A549 (cell line): ENCODE data around the gene MANEAL. TPM values are rescaled to one million over a fixed set of nuclear protein-coding genes. Genes with fewer than 3 reads are reported as not detected.

Experiments
- ATAC-seq, 2 experiments: fragments of 200-7000 bp in 1 of 2; fragments of >200 bp in 1 of 2; cut with Nextera tagmentation in 1 of 2; cut with Tn5 transposase in 1 of 2; 3 replicates each; pipeline versions ENCODE4 v1.8.0 to v1.9.1; 2018 to 2020; ENCODE audit warnings: mild to moderate bottlenecking in 1 of 2, moderate library complexity in 1 of 2
- CTCF ChIA-PET: fragments of 300-600 bp; sonication (Branson Sonifier 250); formaldehyde crosslinking; extraction: SDS; loops from one replicate; lab custom pipeline; 2021; ENCODE audit warnings: antibody characterized with exemption, inconsistent platforms; lab: Yijun Ruan, JAX
- POLR2A ChIA-PET: fragments of 350-600 bp; formaldehyde crosslinking; extraction: SDS; loops from one replicate; lab custom pipeline; 2021; ENCODE audit warnings: antibody characterized with exemption, inconsistent platforms; lab: Yijun Ruan, JAX
- DNase-seq, 2 experiments: peaks; one replicate each; pipeline versions ENCODE4 v3.0.0 to v3.0.0-alpha.2; 2011 to 2016; ENCODE audit warnings: low read depth in 1 of 2, low spot score in 1 of 2
- FAIRE-seq: peaks from 2 replicates; lab custom pipeline; 2011; peaks lifted over from hg19 to GRCh38; lab: Jason Lieb, UNC
- H3K27ac ChIP-seq, 2 experiments: fragments of >200 bp; sonication (Bioruptor Twin); formaldehyde crosslinking; 3 replicates each; pipeline ENCODE4 v1.5.1; 2016 to 2017
- H3K4me1 ChIP-seq: fragments of >200 bp; sonication (Bioruptor Twin); formaldehyde crosslinking; 3 replicates; pipeline ENCODE4 v1.6.1; 2016
- H3K4me2 ChIP-seq: fragments of >200 bp; sonication (Bioruptor Twin); formaldehyde crosslinking; 3 replicates; pipeline ENCODE4 v1.6.1; 2016
- H3K4me3 ChIP-seq: fragments of >200 bp; sonication (Bioruptor Twin); formaldehyde crosslinking; 3 replicates; pipeline ENCODE4 v1.5.1; 2016
- H3K9me3 ChIP-seq: fragments of >200 bp; sonication (Bioruptor Twin); formaldehyde crosslinking; 3 replicates; pipeline ENCODE4 v1.6.1; 2016
- CBX8 ChIP-seq: fragments of 200-600 bp; sonication (generic); IDR thresholded peaks from 2 replicates; pipeline ENCODE4 v1.6.1; 2016
- CHD2 ChIP-seq: fragments of 150-350 bp; IDR thresholded peaks from 2 replicates; pipeline ENCODE4 v1.6.1; 2014; ENCODE audit warnings: low read length; ENCODE audit not compliant: partially characterized antibody
- EHMT2 ChIP-seq: fragments of 200-600 bp; sonication (generic); IDR thresholded peaks from 2 replicates; pipeline ENCODE4 v1.6.1; 2016; ENCODE audit warnings: antibody characterized with exemption, low read depth, mild to moderate bottlenecking, moderate library complexity
- FOSL2 ChIP-seq, 2 experiments: fragments of 450-650 bp in 1 of 2; fragments of >200 bp in 1 of 2; sonication (Bioruptor Twin) in 1 of 2; formaldehyde crosslinking; IDR thresholded peaks; 2 replicates each; pipeline versions ENCODE4 v1.5.0 to v1.6.1; 2016 to 2020; ENCODE audit warnings: mild to moderate bottlenecking in 1 of 2, moderate library complexity in 1 of 2
- JUNB ChIP-seq: fragments of >200 bp; sonication (Bioruptor Twin); formaldehyde crosslinking; IDR thresholded peaks from 2 replicates; pipeline ENCODE4 v1.6.1; 2016
- KDM1A ChIP-seq: fragments of 200-600 bp; sonication (generic); IDR thresholded peaks from 2 replicates; pipeline ENCODE4 v1.6.1; 2016; ENCODE audit warnings: low read depth, mild to moderate bottlenecking
- NPAS2 ChIP-seq: fragments of 250-450 bp; sonication (Bioruptor Pico); IDR thresholded peaks from 2 replicates; pipeline ENCODE4 v1.8.0; 2022; ENCODE audit warnings: mild to moderate bottlenecking, moderate library complexity, borderline replicate concordance
- POLR2A ChIP-seq: IDR thresholded peaks from 2 replicates; pipeline ENCODE4 v1.6.1; 2012; ENCODE audit warnings: mild to moderate bottlenecking, low read length
- RAD21 ChIP-seq, 2 experiments: fragments of >200 bp in 1 of 2; sonication (Bioruptor Twin) in 1 of 2; formaldehyde crosslinking in 1 of 2; IDR thresholded peaks in 1 of 2; conservative IDR thresholded peaks in 1 of 2; 2 replicates in 1 of 2; 3 replicates in 1 of 2; pipeline ENCODE4 v1.6.1; 2012 to 2018; ENCODE audit warnings: inconsistent platforms in 1 of 2
- RCOR1 ChIP-seq: fragments of 150-350 bp; IDR thresholded peaks from 2 replicates; pipeline ENCODE4 v1.6.1; 2014; ENCODE audit warnings: antibody characterized with exemption, low read length, low read depth
- RFX5 ChIP-seq: fragments of 450-650 bp; IDR thresholded peaks from 2 replicates; pipeline ENCODE4 v1.7.1; 2014; ENCODE audit warnings: antibody characterized with exemption, mild to moderate bottlenecking, moderate library complexity
- TFCP2L1 ChIP-seq: fragments of 250-450 bp; sonication (Bioruptor Pico); IDR thresholded peaks from 2 replicates; pipeline ENCODE4 v1.5.0; 2021; ENCODE audit warnings: mild to moderate bottlenecking
- ZNF302 ChIP-seq: fragments of 250-450 bp; sonication (Bioruptor Pico); IDR thresholded peaks from 2 replicates; pipeline ENCODE4 v1.9.0; 2021; ENCODE audit warnings: inconsistent platforms, mild to moderate bottlenecking, moderate library complexity
- ZSCAN20 ChIP-seq: fragments of 250-450 bp; sonication (Bioruptor Pico); IDR thresholded peaks from 2 replicates; pipeline ENCODE4 v1.8.0; 2022; ENCODE audit warnings: mild to moderate bottlenecking, moderate library complexity
- WGBS: methylation state at CpG from one replicate; pipeline ENCODE4 v1.1.6; 2017; ENCODE audit errors: missing lambda C conversion rate; 5-methylcytosine and 5-hydroxymethylcytosine counted together
- polyA plus RNA-seq, 4 experiments: library from polyadenylated mRNA; depleted of rRNA in 3 of 4; stranded (reverse); fragments of >200 nt; fragmentation: RNase III in 1 of 4; extraction: RNeasy Plus Mini Kit Qiagen cat#74134 plus additional on column Dnase treatment in 1 of 4; gene quantifications; 2 replicates in 3 of 4; 3 replicates in 1 of 4; pipeline ENCODE4 v1.2.3, GENCODE V29; 2011 to 2017
- TF ChIP-seq, protein P1 (sequence below): IDR thresholded peaks from 2 replicates; pipeline ENCODE4 v1.6.1; 2012
- TF ChIP-seq, protein P2 (sequence below): fragments of 450-650 bp; IDR thresholded peaks from 2 replicates; pipeline ENCODE4 v1.6.1; 2014; ENCODE audit warnings: antibody characterized with exemption
- TF ChIP-seq, protein P3 (sequence below): fragments of >200 bp; sonication (Bioruptor Twin); formaldehyde crosslinking; IDR thresholded peaks from 3 replicates; pipeline ENCODE4 v1.5.1; 2016
- TF ChIP-seq, protein P4 (sequence below): fragments of 150-350 bp; IDR thresholded peaks from 2 replicates; pipeline ENCODE4 v1.6.1; 2014; ENCODE audit warnings: low read depth, mild to moderate bottlenecking, low read length
- TF ChIP-seq, protein P5 (sequence below): fragments of 200-600 bp; sonication (generic); IDR thresholded peaks from 2 replicates; pipeline ENCODE4 v1.6.1; 2016; ENCODE audit warnings: antibody characterized with exemption, mild to moderate bottlenecking, moderate library complexity

MANEAL gene
- polyA plus RNA-seq, 2 of the 4 experiments (the other 2 are of a cell fraction): 8.9 to 15.5 TPM

DNA sequence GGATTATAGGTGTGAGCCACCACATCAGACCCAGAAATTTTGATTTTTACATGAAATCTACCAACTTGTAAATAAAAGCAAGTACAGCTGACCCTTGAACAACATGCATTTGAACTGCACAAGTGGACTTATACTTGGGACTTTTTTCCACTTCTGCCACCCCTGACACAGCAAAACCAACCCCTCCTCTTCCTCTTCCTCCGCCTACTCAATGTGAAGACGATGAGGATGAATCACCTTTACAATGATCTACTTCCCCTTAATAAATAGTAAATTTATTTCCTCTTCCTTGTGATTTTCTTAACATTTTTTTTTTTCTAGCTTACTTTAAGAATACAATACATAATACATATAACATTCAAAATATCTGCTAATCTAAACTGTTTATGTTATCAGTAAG lies 31.9 kb downstream of the MANEAL start:
- Histone ChIP-seq H3K4me2 (no peak overlapping the region), H3K4me1 (no peaks in the 10 kb centered on the region), H3K27ac (no peak overlapping the region), H3K9me3 (no peaks in the 10 kb centered on the region), H3K4me3 (no peak overlapping the region)
- DNase-seq (no peak), ATAC-seq (no peak), FAIRE-seq (no peak)
- ChIA-PET POLR2A (no interaction called here), CTCF (interaction anchor here (1.4 kb wide), 1 partner anchor 13 kb away, joined by 3 read pairs; no protein-coding TSS in a partner anchor)
- WGBS: 85% methylated on average over 2 of the region's 2 CpGs
- TF ChIP-seq CHD2: no peak
- TF ChIP-seq, protein P1, sequence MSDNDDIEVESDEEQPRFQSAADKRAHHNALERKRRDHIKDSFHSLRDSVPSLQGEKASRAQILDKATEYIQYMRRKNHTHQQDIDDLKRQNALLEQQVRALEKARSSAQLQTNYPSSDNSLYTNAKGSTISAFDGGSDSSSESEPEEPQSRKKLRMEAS: no peak
- TF ChIP-seq, protein P2, sequence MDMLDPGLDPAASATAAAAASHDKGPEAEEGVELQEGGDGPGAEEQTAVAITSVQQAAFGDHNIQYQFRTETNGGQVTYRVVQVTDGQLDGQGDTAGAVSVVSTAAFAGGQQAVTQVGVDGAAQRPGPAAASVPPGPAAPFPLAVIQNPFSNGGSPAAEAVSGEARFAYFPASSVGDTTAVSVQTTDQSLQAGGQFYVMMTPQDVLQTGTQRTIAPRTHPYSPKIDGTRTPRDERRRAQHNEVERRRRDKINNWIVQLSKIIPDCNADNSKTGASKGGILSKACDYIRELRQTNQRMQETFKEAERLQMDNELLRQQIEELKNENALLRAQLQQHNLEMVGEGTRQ: no peak
- no peak for TF ChIP-seq EHMT2
- no peak for TF ChIP-seq ZSCAN20 (CRISPR knock-in tag)
- TF ChIP-seq TFCP2L1 (CRISPR knock-in tag): no peak
- no peak for TF ChIP-seq POLR2A
- no peak for TF ChIP-seq FOSL2 (IDR thresholded peaks at IDR 0.05)
- TF ChIP-seq FOSL2 (CRISPR knock-in tag; IDR thresholded peaks at IDR 0.05): no peak
- TF ChIP-seq JUNB: no peak
- no peak for TF ChIP-seq NPAS2 (CRISPR knock-in tag)
- no peak for TF ChIP-seq RAD21 (conservative IDR thresholded peaks at IDR 0.05 in 1 of 2, IDR thresholded peaks at IDR 0.05 in 1 of 2)
- no peak for TF ChIP-seq CBX8
- no peak for TF ChIP-seq RCOR1
- TF ChIP-seq, protein P3, sequence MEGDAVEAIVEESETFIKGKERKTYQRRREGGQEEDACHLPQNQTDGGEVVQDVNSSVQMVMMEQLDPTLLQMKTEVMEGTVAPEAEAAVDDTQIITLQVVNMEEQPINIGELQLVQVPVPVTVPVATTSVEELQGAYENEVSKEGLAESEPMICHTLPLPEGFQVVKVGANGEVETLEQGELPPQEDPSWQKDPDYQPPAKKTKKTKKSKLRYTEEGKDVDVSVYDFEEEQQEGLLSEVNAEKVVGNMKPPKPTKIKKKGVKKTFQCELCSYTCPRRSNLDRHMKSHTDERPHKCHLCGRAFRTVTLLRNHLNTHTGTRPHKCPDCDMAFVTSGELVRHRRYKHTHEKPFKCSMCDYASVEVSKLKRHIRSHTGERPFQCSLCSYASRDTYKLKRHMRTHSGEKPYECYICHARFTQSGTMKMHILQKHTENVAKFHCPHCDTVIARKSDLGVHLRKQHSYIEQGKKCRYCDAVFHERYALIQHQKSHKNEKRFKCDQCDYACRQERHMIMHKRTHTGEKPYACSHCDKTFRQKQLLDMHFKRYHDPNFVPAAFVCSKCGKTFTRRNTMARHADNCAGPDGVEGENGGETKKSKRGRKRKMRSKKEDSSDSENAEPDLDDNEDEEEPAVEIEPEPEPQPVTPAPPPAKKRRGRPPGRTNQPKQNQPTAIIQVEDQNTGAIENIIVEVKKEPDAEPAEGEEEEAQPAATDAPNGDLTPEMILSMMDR: no peak

DNA sequence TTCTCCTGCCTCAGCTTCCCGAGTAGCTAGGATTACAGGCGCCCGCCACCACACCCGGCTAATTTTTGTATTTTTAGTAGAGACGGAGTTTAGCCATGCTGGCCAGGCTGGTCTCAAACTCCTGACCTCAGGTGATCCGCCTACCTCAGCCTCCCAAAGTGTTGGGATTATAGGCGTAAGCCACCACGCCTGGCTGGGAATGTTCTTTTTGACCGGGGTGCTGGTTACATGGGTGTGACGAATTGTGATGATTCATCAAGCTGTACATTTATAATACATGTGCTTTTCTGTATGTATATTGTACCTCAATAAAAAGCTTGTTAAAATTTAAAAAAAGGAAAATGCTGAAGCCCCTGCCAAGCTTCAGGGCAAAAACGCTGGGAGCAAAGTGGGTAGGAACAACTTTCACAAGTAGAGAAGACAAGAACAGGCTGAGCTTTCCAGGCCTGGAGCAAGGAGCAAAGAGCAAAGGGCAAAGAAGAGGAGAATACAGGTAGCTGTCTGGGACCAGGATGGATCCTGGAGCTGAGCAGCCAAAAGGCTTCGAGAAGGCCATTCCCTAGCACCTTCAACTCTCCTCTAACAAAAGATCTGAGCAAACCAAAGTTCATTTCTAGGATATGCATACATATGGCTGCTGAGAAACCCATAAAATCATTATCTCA lies 34.9 kb downstream of the MANEAL start:
- TF ChIP-seq, protein P4, sequence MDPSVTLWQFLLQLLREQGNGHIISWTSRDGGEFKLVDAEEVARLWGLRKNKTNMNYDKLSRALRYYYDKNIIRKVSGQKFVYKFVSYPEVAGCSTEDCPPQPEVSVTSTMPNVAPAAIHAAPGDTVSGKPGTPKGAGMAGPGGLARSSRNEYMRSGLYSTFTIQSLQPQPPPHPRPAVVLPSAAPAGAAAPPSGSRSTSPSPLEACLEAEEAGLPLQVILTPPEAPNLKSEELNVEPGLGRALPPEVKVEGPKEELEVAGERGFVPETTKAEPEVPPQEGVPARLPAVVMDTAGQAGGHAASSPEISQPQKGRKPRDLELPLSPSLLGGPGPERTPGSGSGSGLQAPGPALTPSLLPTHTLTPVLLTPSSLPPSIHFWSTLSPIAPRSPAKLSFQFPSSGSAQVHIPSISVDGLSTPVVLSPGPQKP: no peak
- TF ChIP-seq ZNF302 (CRISPR knock-in tag) (no peak), KDM1A (no peak), RFX5 (no peak)
- TF ChIP-seq, protein P5, sequence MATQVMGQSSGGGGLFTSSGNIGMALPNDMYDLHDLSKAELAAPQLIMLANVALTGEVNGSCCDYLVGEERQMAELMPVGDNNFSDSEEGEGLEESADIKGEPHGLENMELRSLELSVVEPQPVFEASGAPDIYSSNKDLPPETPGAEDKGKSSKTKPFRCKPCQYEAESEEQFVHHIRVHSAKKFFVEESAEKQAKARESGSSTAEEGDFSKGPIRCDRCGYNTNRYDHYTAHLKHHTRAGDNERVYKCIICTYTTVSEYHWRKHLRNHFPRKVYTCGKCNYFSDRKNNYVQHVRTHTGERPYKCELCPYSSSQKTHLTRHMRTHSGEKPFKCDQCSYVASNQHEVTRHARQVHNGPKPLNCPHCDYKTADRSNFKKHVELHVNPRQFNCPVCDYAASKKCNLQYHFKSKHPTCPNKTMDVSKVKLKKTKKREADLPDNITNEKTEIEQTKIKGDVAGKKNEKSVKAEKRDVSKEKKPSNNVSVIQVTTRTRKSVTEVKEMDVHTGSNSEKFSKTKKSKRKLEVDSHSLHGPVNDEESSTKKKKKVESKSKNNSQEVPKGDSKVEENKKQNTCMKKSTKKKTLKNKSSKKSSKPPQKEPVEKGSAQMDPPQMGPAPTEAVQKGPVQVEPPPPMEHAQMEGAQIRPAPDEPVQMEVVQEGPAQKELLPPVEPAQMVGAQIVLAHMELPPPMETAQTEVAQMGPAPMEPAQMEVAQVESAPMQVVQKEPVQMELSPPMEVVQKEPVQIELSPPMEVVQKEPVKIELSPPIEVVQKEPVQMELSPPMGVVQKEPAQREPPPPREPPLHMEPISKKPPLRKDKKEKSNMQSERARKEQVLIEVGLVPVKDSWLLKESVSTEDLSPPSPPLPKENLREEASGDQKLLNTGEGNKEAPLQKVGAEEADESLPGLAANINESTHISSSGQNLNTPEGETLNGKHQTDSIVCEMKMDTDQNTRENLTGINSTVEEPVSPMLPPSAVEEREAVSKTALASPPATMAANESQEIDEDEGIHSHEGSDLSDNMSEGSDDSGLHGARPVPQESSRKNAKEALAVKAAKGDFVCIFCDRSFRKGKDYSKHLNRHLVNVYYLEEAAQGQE: no peak
- TF ChIP-seq, protein P3: no peak
- Histone ChIP-seq H3K4me1 (peaks cover 8% of the 10 kb centered on the region; the same call in 2 of the 3 replicates), H3K27ac (no peak overlapping the region), H3K9me3 (no peaks in the 10 kb centered on the region), H3K4me3 (no peak overlapping the region), H3K4me2 (no peak overlapping the region)
- 94% methylated on average over 12 of the region's 12 CpGs for WGBS
- POLR2A ChIA-PET: no interaction called here
- CTCF ChIA-PET: interaction anchor here (1.1 kb wide), 1 partner anchor 32 kb away, joined by 3 read pairs; no protein-coding TSS in a partner anchor
- DNase-seq (no peak), ATAC-seq (no peak), FAIRE-seq (no peak)
